HCT116 (cell line): ENCODE results near the gene CTNND2.

ENCODE experiments used
- CTCF ChIP-seq, 3 experiments: fragments of 200-600 bp in 1 of 3; sonication (generic) in 1 of 3; IDR thresholded peaks in 2 of 3; conservative IDR thresholded peaks in 1 of 3; 2 replicates each; pipeline ENCODE4 v1.5.1; 2012 to 2017; ENCODE audit warnings: low read depth in 2 of 3, low read length in 2 of 3, antibody characterized with exemption in 1 of 3, borderline replicate concordance in 1 of 3, control low read depth in 1 of 3, mild to moderate bottlenecking in 1 of 3, mixed read lengths in 1 of 3, mixed run types in 1 of 3, moderate library complexity in 1 of 3; ENCODE audit not compliant: insufficient read depth in 1 of 3
- EZH2 ChIP-seq: fragments of 200-600 bp; sonication (generic); IDR thresholded peaks from 2 replicates; pipeline ENCODE4 v1.6.1; 2017; ENCODE audit warnings: antibody characterized with exemption, mixed run types
- MAX ChIP-seq: IDR thresholded peaks from 2 replicates; pipeline ENCODE4 v1.6.1; 2012
- POLR2A ChIP-seq: IDR thresholded peaks from 2 replicates; pipeline ENCODE4 v1.7.0; 2011; ENCODE audit warnings: borderline replicate concordance; ENCODE audit not compliant: insufficient read depth, insufficient read length; ENCODE audit errors: extremely low read depth
- POLR2AphosphoS5 ChIP-seq: IDR thresholded peaks from 2 replicates; pipeline ENCODE4 v1.6.1; 2011; ENCODE audit warnings: mild to moderate bottlenecking, low read depth, low read length, moderate library complexity
- RAD21 ChIP-seq: IDR thresholded peaks from 2 replicates; pipeline ENCODE4 v1.6.1; 2012; ENCODE audit warnings: low read depth, mild to moderate bottlenecking
- TCF7L2 ChIP-seq: IDR thresholded peaks from 2 replicates; pipeline ENCODE4 v1.7.0; 2011; ENCODE audit warnings: borderline replicate concordance, inconsistent platforms; ENCODE audit not compliant: insufficient read depth, insufficient read length; ENCODE audit errors: extremely low read depth
- ZBTB33 ChIP-seq: IDR thresholded peaks from 2 replicates; pipeline ENCODE4 v1.6.1; 2011; ENCODE audit warnings: mild to moderate bottlenecking, low read length, moderate library complexity; ENCODE audit not compliant: insufficient replicate concordance; ENCODE audit errors: extremely low read depth

- TF ChIP-seq RAD21: no peak
- TF ChIP-seq CTCF (IDR thresholded peaks at IDR 0.05 in 2 of 3, conservative IDR thresholded peaks at IDR 0.05 in 1 of 3; ENCODE audit: borderline replicate concordance in 1 of 3, insufficient read depth in 1 of 3, low read depth in 2 of 3, low read length in 2 of 3): no peak
- TF ChIP-seq ZBTB33: no peak
- no peak for TF ChIP-seq MAX
- no peak for TF ChIP-seq TCF7L2
- TF ChIP-seq EZH2: no peak
- no peak for TF ChIP-seq POLR2AphosphoS5
- no peak for TF ChIP-seq POLR2A
Observed at GRCh38 chr5:10990634-10991033, 913.6 kb downstream of the CTNND2 start.
